Activated naive CD8-positive, alpha-beta T cell treated with anti-CD3 and anti-CD28 coated beads for 36 hours (primary cell): Measurements from ENCODE around the gene UBL3. TPM values are rescaled to one million over a fixed set of nuclear protein-coding genes. Genes with fewer than 3 reads are reported as not detected.
A peak's percentile ranks its signal among the peaks of the same experiment; 100 is the strongest.

ENCODE experiments used
- DNase-seq: peaks from one replicate; pipeline ENCODE4 v3.0.0; 2021
- H3K27ac Mint-ChIP-seq: one replicate; pipeline ENCODE4 v1.8.0; 2022; ENCODE audit warnings: mild to moderate bottlenecking, moderate library complexity, mixed read lengths
- H3K27me3 Mint-ChIP-seq: one replicate; pipeline ENCODE4 v1.8.0; 2022; ENCODE audit warnings: mild to moderate bottlenecking, mixed read lengths
- H3K36me3 Mint-ChIP-seq: one replicate; pipeline ENCODE4 v1.8.0; 2021; ENCODE audit warnings: mild to moderate bottlenecking, mixed read lengths
- H3K4me1 Mint-ChIP-seq: one replicate; pipeline ENCODE4 v1.8.0; 2021; ENCODE audit warnings: mixed read lengths
- H3K4me3 Mint-ChIP-seq: one replicate; pipeline ENCODE4 v1.8.0; 2022; ENCODE audit warnings: mild to moderate bottlenecking, moderate library complexity, mixed read lengths
- H3K9me3 Mint-ChIP-seq: one replicate; pipeline ENCODE4 v1.8.0; 2022; ENCODE audit warnings: mixed read lengths
- total RNA-seq, 2 experiments: library from RNA; stranded (reverse); gene quantifications; one replicate each; pipeline ENCODE4 v1.2.3, GENCODE V29; 2021

Gene UBL3
- total RNA-seq, 2 experiments from 2014 or later = 7.7 to 8.0 TPM

- Mint-ChIP-seq H3K36me3 (no peaks in the 10 kb centered on the region), H3K4me1 (peaks cover 25% of the 10 kb centered on the region), H3K27me3 (no peaks in the 10 kb centered on the region), H3K27ac (no peak overlapping the region), H3K9me3 (no peaks in the 10 kb centered on the region), H3K4me3 (no peak overlapping the region)
- DNase-seq = no peak
These were observed 44.1 kb downstream of the UBL3 start for GRCh38 chr13:29805994-29806979.

- no peaks in the 10 kb centered on the region for H3K27me3 Mint-ChIP-seq
- no peak overlapping the region for H3K27ac Mint-ChIP-seq
- peaks cover 3% of the 10 kb centered on the region for H3K36me3 Mint-ChIP-seq
- H3K4me1 Mint-ChIP-seq = peaks cover 16% of the 10 kb centered on the region
- no peak overlapping the region for H3K4me3 Mint-ChIP-seq
- no peak for DNase-seq
- no peaks in the 10 kb centered on the region for H3K9me3 Mint-ChIP-seq
These were observed 47.2 kb downstream of the UBL3 start for GRCh38 chr13:29803221-29803620.

GRCh38 chr13:29802621-29803020 is 47.8 kb downstream of the UBL3 start:
- Mint-ChIP-seq H3K36me3 (peaks cover 3% of the 10 kb centered on the region), H3K9me3 (no peaks in the 10 kb centered on the region)

GRCh38 chr13:29801737-29802305 is 48.6 kb downstream of the UBL3 start:
- H3K36me3 Mint-ChIP-seq = peaks cover 3% of the 10 kb centered on the region
- no peaks in the 10 kb centered on the region for H3K27me3 Mint-ChIP-seq
- no peak overlapping the region for H3K27ac Mint-ChIP-seq
- no peak for DNase-seq
- no peak overlapping the region for H3K4me3 Mint-ChIP-seq
- no peaks in the 10 kb centered on the region for H3K9me3 Mint-ChIP-seq
- H3K4me1 Mint-ChIP-seq = peaks cover 22% of the 10 kb centered on the region

More at GRCh38 chr13:29802621-29803020, 47.8 kb downstream of the UBL3 start:
- H3K4me3 Mint-ChIP-seq = no peak overlapping the region
- no peak overlapping the region for H3K27ac Mint-ChIP-seq
- H3K27me3 Mint-ChIP-seq = no peaks in the 10 kb centered on the region
- no peak for DNase-seq
- peaks cover 20% of the 10 kb centered on the region for H3K4me1 Mint-ChIP-seq

GRCh38 chr13:29801102-29801501 is 49.3 kb downstream of the UBL3 start:
- no peak overlapping the region for H3K4me3 Mint-ChIP-seq
- no peaks in the 10 kb centered on the region for H3K9me3 Mint-ChIP-seq
- H3K36me3 Mint-ChIP-seq = peaks cover 3% of the 10 kb centered on the region
- H3K27me3 Mint-ChIP-seq = no peaks in the 10 kb centered on the region
- H3K4me1 Mint-ChIP-seq = peaks cover 19% of the 10 kb centered on the region
- DNase-seq = no peak
- H3K27ac Mint-ChIP-seq = no peak overlapping the region

GRCh38 chr13:29800687-29801086 is 49.7 kb downstream of the UBL3 start:
- Mint-ChIP-seq H3K4me3 (no peak overlapping the region), H3K4me1 (peaks cover 19% of the 10 kb centered on the region), H3K9me3 (no peaks in the 10 kb centered on the region), H3K27me3 (no peaks in the 10 kb centered on the region), H3K36me3 (peaks cover 3% of the 10 kb centered on the region), H3K27ac (no peak overlapping the region)
- no peak for DNase-seq

- Mint-ChIP-seq H3K4me1 (peaks cover 26% of the 10 kb centered on the region), H3K9me3 (no peaks in the 10 kb centered on the region), H3K27me3 (no peaks in the 10 kb centered on the region), H3K36me3 (peaks cover 3% of the 10 kb centered on the region), H3K27ac (no peak overlapping the region), H3K4me3 (no peak overlapping the region)
- DNase-seq = no peak
These were observed 51.4 kb downstream of the UBL3 start for GRCh38 chr13:29799041-29799440.

- DNase-seq = no peak
- Mint-ChIP-seq H3K27ac (no peak overlapping the region), H3K4me3 (no peak overlapping the region), H3K36me3 (peaks cover 7% of the 10 kb centered on the region), H3K9me3 (no peaks in the 10 kb centered on the region), H3K27me3 (no peaks in the 10 kb centered on the region), H3K4me1 (peaks cover 51% of the 10 kb centered on the region)
These were observed 58.2 kb downstream of the UBL3 start for GRCh38 chr13:29791997-29792780.

- Mint-ChIP-seq H3K36me3 (peaks cover 7% of the 10 kb centered on the region), H3K4me1 (peaks cover 46% of the 10 kb centered on the region)
- peak; percentile 8 for DNase-seq
These were observed 58.9 kb downstream of the UBL3 start for GRCh38 chr13:29791508-29791907.

GRCh38 chr13:29786698-29787097 is 63.7 kb downstream of the UBL3 start:
- Mint-ChIP-seq H3K4me1 (peaks cover 38% of the 10 kb centered on the region), H3K27ac (no peak overlapping the region), H3K9me3 (no peaks in the 10 kb centered on the region), H3K4me3 (no peak overlapping the region), H3K36me3 (peaks cover 7% of the 10 kb centered on the region), H3K27me3 (no peaks in the 10 kb centered on the region)
- DNase-seq = no peak

More at GRCh38 chr13:29791508-29791907, 58.9 kb downstream of the UBL3 start:
- Mint-ChIP-seq H3K27me3 (no peaks in the 10 kb centered on the region), H3K9me3 (no peaks in the 10 kb centered on the region), H3K4me3 (no peak overlapping the region), H3K27ac (no peak overlapping the region)

GRCh38 chr13:29785978-29786377 is 64.4 kb downstream of the UBL3 start:
- Mint-ChIP-seq H3K27ac (no peak overlapping the region), H3K27me3 (no peaks in the 10 kb centered on the region), H3K4me1 (peaks cover 30% of the 10 kb centered on the region), H3K4me3 (no peak overlapping the region), H3K9me3 (no peaks in the 10 kb centered on the region), H3K36me3 (peaks cover 5% of the 10 kb centered on the region)
- no peak for DNase-seq

GRCh38 chr13:29782798-29783197 is 67.6 kb downstream of the UBL3 start:
- no peak overlapping the region for H3K27ac Mint-ChIP-seq
- peaks cover 18% of the 10 kb centered on the region for H3K4me1 Mint-ChIP-seq
- DNase-seq = no peak
- H3K9me3 Mint-ChIP-seq = no peaks in the 10 kb centered on the region
- H3K27me3 Mint-ChIP-seq = no peaks in the 10 kb centered on the region
- H3K4me3 Mint-ChIP-seq = no peak overlapping the region
- H3K36me3 Mint-ChIP-seq = no peaks in the 10 kb centered on the region

GRCh38 chr13:29774830-29775229 is 75.6 kb downstream of the UBL3 start:
- Mint-ChIP-seq H3K27ac (no peak overlapping the region), H3K4me1 (peaks cover 3% of the 10 kb centered on the region), H3K27me3 (no peaks in the 10 kb centered on the region)

GRCh38 chr13:29771247-29771646 is 79.2 kb downstream of the UBL3 start:
- H3K27ac Mint-ChIP-seq = no peak overlapping the region
- H3K4me1 Mint-ChIP-seq = no peaks in the 10 kb centered on the region
- no peaks in the 10 kb centered on the region for H3K9me3 Mint-ChIP-seq
- H3K36me3 Mint-ChIP-seq = no peaks in the 10 kb centered on the region
- no peak for DNase-seq
- no peaks in the 10 kb centered on the region for H3K27me3 Mint-ChIP-seq
- H3K4me3 Mint-ChIP-seq = no peak overlapping the region

More at GRCh38 chr13:29774830-29775229, 75.6 kb downstream of the UBL3 start:
- H3K4me3 Mint-ChIP-seq = no peak overlapping the region
- no peak for DNase-seq
- H3K9me3 Mint-ChIP-seq = no peaks in the 10 kb centered on the region
- H3K36me3 Mint-ChIP-seq = no peaks in the 10 kb centered on the region

- Mint-ChIP-seq H3K9me3 (no peaks in the 10 kb centered on the region), H3K36me3 (no peaks in the 10 kb centered on the region), H3K4me1 (peaks cover 15% of the 10 kb centered on the region), H3K27ac (no peak overlapping the region), H3K4me3 (no peak overlapping the region), H3K27me3 (no peaks in the 10 kb centered on the region)
- no peak for DNase-seq
These were observed 83.4 kb downstream of the UBL3 start for GRCh38 chr13:29767006-29767405.
